Neural progenitor cell (in vitro differentiated cells): ENCODE measurements around the gene CLASRP. TPM values are rescaled to one million over a fixed set of nuclear protein-coding genes. Genes with fewer than 3 reads are reported as not detected.

ENCODE experiments used
- DNase-seq: peaks from one replicate; pipeline ENCODE4 v3.0.0-alpha.2; 2016; ENCODE audit warnings: low spot score
- H2AFZ ChIP-seq: fragments of 200-600 bp; sonication (generic); replicated peaks from 2 replicates; pipeline ENCODE4 v1.6.1; 2016; ENCODE audit warnings: antibody characterized with exemption
- H3F3A ChIP-seq: fragments of 200-600 bp; sonication (generic); 2 replicates; pipeline ENCODE4 v1.6.1; 2016; ENCODE audit warnings: antibody characterized with exemption, low read depth
- H3K27ac ChIP-seq: fragments of 200-600 bp; sonication (generic); 2 replicates; pipeline ENCODE4 v1.5.1; 2016; ENCODE audit warnings: mild to moderate bottlenecking
- H3K27me3 ChIP-seq: fragments of 200-600 bp; sonication (generic); 2 replicates; pipeline ENCODE4 v1.6.1; 2016; ENCODE audit warnings: mild to moderate bottlenecking, moderate library complexity
- H3K36me3 ChIP-seq: fragments of 200-600 bp; sonication (generic); 2 replicates; pipeline ENCODE4 v1.5.1; 2016
- H3K4me1 ChIP-seq: fragments of 200-600 bp; sonication (generic); 2 replicates; pipeline ENCODE4 v1.6.1; 2016; ENCODE audit warnings: mixed run types
- H3K4me2 ChIP-seq: fragments of 200-600 bp; sonication (generic); 2 replicates; pipeline ENCODE4 v1.6.1; 2016
- H3K4me3 ChIP-seq: fragments of 200-600 bp; sonication (generic); 2 replicates; pipeline ENCODE4 v1.5.1; 2016
- H3K79me2 ChIP-seq: fragments of 200-600 bp; sonication (generic); 2 replicates; pipeline ENCODE4 v1.6.1; 2016; ENCODE audit warnings: low read depth
- H3K9ac ChIP-seq: fragments of 200-600 bp; sonication (generic); 2 replicates; pipeline ENCODE4 v1.6.1; 2016
- H3K9me3 ChIP-seq: fragments of 200-600 bp; sonication (generic); 2 replicates; pipeline ENCODE4 v1.5.1; 2016; ENCODE audit warnings: low read depth
- H4K20me1 ChIP-seq: fragments of 200-600 bp; sonication (generic); 2 replicates; pipeline ENCODE4 v1.6.1; 2016; ENCODE audit warnings: low read depth
- H3K27ac Mint-ChIP-seq: 3 replicates; pipeline ENCODE4 v1.8.0; 2021; ENCODE audit warnings: mixed read lengths
- H3K27me3 Mint-ChIP-seq: 2 replicates; pipeline ENCODE4 v1.8.0; 2022; ENCODE audit warnings: low read depth, mild to moderate bottlenecking, inconsistent platforms, moderate library complexity, mixed read lengths; ENCODE audit not compliant: insufficient read depth
- H3K36me3 Mint-ChIP-seq: 3 replicates; pipeline ENCODE4 v1.8.0; 2021; ENCODE audit warnings: mixed read lengths
- H3K4me1 Mint-ChIP-seq: 3 replicates; pipeline ENCODE4 v1.8.0; 2021; ENCODE audit warnings: mixed read lengths
- H3K4me3 Mint-ChIP-seq: 3 replicates; pipeline ENCODE4 v1.8.0; 2021; ENCODE audit warnings: mild to moderate bottlenecking, moderate library complexity, mixed read lengths
- H3K9me3 Mint-ChIP-seq: 3 replicates; pipeline ENCODE4 v1.8.0; 2020; ENCODE audit warnings: mixed read lengths
- CTCF ChIP-seq: fragments of 200-600 bp; sonication (generic); IDR thresholded peaks from 2 replicates; pipeline ENCODE4 v1.5.1; 2017; ENCODE audit warnings: antibody characterized with exemption, mild to moderate bottlenecking
- EZH2 ChIP-seq: fragments of 200-600 bp; sonication (generic); IDR thresholded peaks from 2 replicates; pipeline ENCODE4 v1.6.1; 2017; ENCODE audit warnings: antibody characterized with exemption, mild to moderate bottlenecking, moderate library complexity
- EZH2phosphoT487 ChIP-seq: fragments of 200-600 bp; sonication (generic); IDR thresholded peaks from 2 replicates; pipeline ENCODE4 v1.6.1; 2017; ENCODE audit warnings: antibody characterized with exemption
- total RNA-seq: library from RNA; depleted of rRNA; stranded (reverse); fragments of >200 nt; gene quantifications from 2 replicates; pipeline ENCODE4 v1.2.3, GENCODE V29; 2015; ENCODE audit warnings: low replicate concordance

The CLASRP gene
- total RNA-seq, 1 donor from 2014 or later = 57.0 TPM

GRCh38 chr19:45037393-45038169, 1.3 kb upstream of the CLASRP start:
- no peak overlapping the region for H3K27ac Mint-ChIP-seq
- Histone ChIP-seq H2AFZ (no peak overlapping the region), H3K9ac (no peak overlapping the region), H3K27me3 (no peaks in the 10 kb centered on the region), H3K4me2 (no peak overlapping the region), H3K79me2 (peaks cover 34% of the 10 kb centered on the region), H3K27ac (no peak overlapping the region), H3K4me3 (no peak overlapping the region), H3K9me3 (no peaks in the 10 kb centered on the region), H3F3A (peaks cover 8% of the 10 kb centered on the region), H4K20me1 (peaks cover 30% of the 10 kb centered on the region), H3K4me1 (peaks cover 9% of the 10 kb centered on the region), H3K36me3 (no peaks in the 10 kb centered on the region)
- H3K27me3 Mint-ChIP-seq = peaks cover 2% of the 10 kb centered on the region
- H3K4me3 Mint-ChIP-seq = peak overlapping the region; percentile 96
- H3K9me3 Mint-ChIP-seq = no peaks in the 10 kb centered on the region
- TF ChIP-seq EZH2 (no peak), EZH2phosphoT487 (no peak), CTCF (no peak)
- peaks cover 13% of the 10 kb centered on the region for H3K36me3 Mint-ChIP-seq
- peaks cover 20% of the 10 kb centered on the region for H3K4me1 Mint-ChIP-seq
- DNase-seq = no peak

- H3F3A ChIP-seq = peaks cover 8% of the 10 kb centered on the region
- no peaks in the 10 kb centered on the region for H3K9me3 ChIP-seq
- no peak overlapping the region for H3K27ac ChIP-seq
- DNase-seq = no peak
- H3K36me3 ChIP-seq = no peaks in the 10 kb centered on the region
- H2AFZ ChIP-seq = no peak overlapping the region
- peak overlapping the region; percentile 98 for H3K4me2 ChIP-seq
- peak overlapping the region; percentile 94 for H3K9ac ChIP-seq
- H3K4me3 ChIP-seq = peak overlapping the region; percentile 100
- no peak overlapping the region for H3K27ac Mint-ChIP-seq
- no peaks in the 10 kb centered on the region for H3K27me3 ChIP-seq
- peak overlapping the region; percentile 96 for H3K4me3 Mint-ChIP-seq
- H4K20me1 ChIP-seq = peaks cover 52% of the 10 kb centered on the region
- H3K9me3 Mint-ChIP-seq = no peaks in the 10 kb centered on the region
- H3K4me1 ChIP-seq = peaks cover 9% of the 10 kb centered on the region
- H3K27me3 Mint-ChIP-seq = no peaks in the 10 kb centered on the region
- H3K36me3 Mint-ChIP-seq = peaks cover 13% of the 10 kb centered on the region
- H3K79me2 ChIP-seq = peaks cover 58% of the 10 kb centered on the region
- H3K4me1 Mint-ChIP-seq = peaks cover 20% of the 10 kb centered on the region
- no peak for TF ChIP-seq CTCF
- TF ChIP-seq EZH2phosphoT487 = no peak
Observed at GRCh38 chr19:45040059-45040771, 1.4 kb downstream of the CLASRP start.

GRCh38 chr19:45041125-45041524, 2.3 kb downstream of the CLASRP start:
- peaks cover 9% of the 10 kb centered on the region for H3K4me1 ChIP-seq
- no peak overlapping the region for H3K9ac ChIP-seq
- H3K27me3 Mint-ChIP-seq = no peaks in the 10 kb centered on the region
- no peak overlapping the region for H3K4me2 ChIP-seq
- no peaks in the 10 kb centered on the region for H3K9me3 Mint-ChIP-seq
- H3K4me3 ChIP-seq = no peak overlapping the region
- peaks cover 67% of the 10 kb centered on the region for H3K79me2 ChIP-seq
- H3F3A ChIP-seq = peaks cover 8% of the 10 kb centered on the region
- H3K27ac ChIP-seq = no peak overlapping the region
- TF ChIP-seq EZH2 = no peak
- no peak for TF ChIP-seq EZH2phosphoT487
- TF ChIP-seq CTCF = no peak
- no peaks in the 10 kb centered on the region for H3K36me3 ChIP-seq
- H3K36me3 Mint-ChIP-seq = peaks cover 16% of the 10 kb centered on the region
- H3K4me3 Mint-ChIP-seq = peak overlapping the region; percentile 57
- no peaks in the 10 kb centered on the region for H3K9me3 ChIP-seq
- no peak overlapping the region for H2AFZ ChIP-seq
- DNase-seq = no peak
- no peaks in the 10 kb centered on the region for H3K27me3 ChIP-seq
- H4K20me1 ChIP-seq = peaks cover 61% of the 10 kb centered on the region
- peaks cover 20% of the 10 kb centered on the region for H3K4me1 Mint-ChIP-seq
- no peak overlapping the region for H3K27ac Mint-ChIP-seq
